ENCODE results near the gene CREB5.
"Not testable (repeated sequence)": the region's sequence is repeated elsewhere in the genome, so short reads cannot be mapped to it uniquely, and the experiment has no call there.

The CREB5 gene

GRCh38 chr7:28392289-28392688 is 20.0 kb upstream of the CREB5 start:
- Histone ChIP-seq H3K27ac (no peak overlapping the region), H3K4me2 (ENCODE audit: low read length) (no peak overlapping the region), H3K4me3 (ENCODE audit: low read depth, low read length) (no peak overlapping the region), H3K27me3 (ENCODE audit: control insufficient read depth, insufficient read depth, low read length) (no peaks in the 10 kb centered on the region), H3K36me3 (ENCODE audit: control insufficient read depth, insufficient read depth, low read length) (no peaks in the 10 kb centered on the region), H3K4me1 (no peaks in the 10 kb centered on the region), H3K9ac (no peak overlapping the region), H3K79me2 (no peaks in the 10 kb centered on the region), H2AFZ (no peak overlapping the region), H3K9me3 (ENCODE audit: control insufficient read depth, low read length) (no peaks in the 10 kb centered on the region)
- TF ChIP-seq CTCF (IDR thresholded peaks at IDR 0.05), result no peak

GRCh38 chr7:28395404-28395803 is 16.9 kb upstream of the CREB5 start:
- Histone ChIP-seq H3K79me2 (no peaks in the 10 kb centered on the region), H3K4me1 (no peaks in the 10 kb centered on the region), H3K27me3 (ENCODE audit: control insufficient read depth, insufficient read depth, low read length) (no peaks in the 10 kb centered on the region), H3K9me3 (ENCODE audit: control insufficient read depth, low read length) (no peaks in the 10 kb centered on the region), H2AFZ (no peak overlapping the region), H3K27ac (no peak overlapping the region), H3K9ac (no peak overlapping the region), H3K4me2 (ENCODE audit: low read length) (no peak overlapping the region), H3K4me3 (ENCODE audit: low read depth, low read length) (no peak overlapping the region), H3K36me3 (ENCODE audit: control insufficient read depth, insufficient read depth, low read length) (no peaks in the 10 kb centered on the region)
- no peak for TF ChIP-seq CTCF (IDR thresholded peaks at IDR 0.05)

GRCh38 chr7:28395831-28396230 is 16.5 kb upstream of the CREB5 start:
- TF ChIP-seq CTCF (IDR thresholded peaks at IDR 0.05), result no peak
- no peaks in the 10 kb centered on the region for H3K79me2 ChIP-seq
- no peak overlapping the region for H3K4me3 ChIP-seq (ENCODE audit: low read depth, low read length)
- no peak overlapping the region for H2AFZ ChIP-seq
- no peaks in the 10 kb centered on the region for H3K36me3 ChIP-seq (ENCODE audit: control insufficient read depth, insufficient read depth, low read length)
- no peaks in the 10 kb centered on the region for H3K4me1 ChIP-seq
- no peak overlapping the region for H3K4me2 ChIP-seq (ENCODE audit: low read length)
- no peak overlapping the region for H3K27ac ChIP-seq
- H3K9ac ChIP-seq, result no peak overlapping the region
- no peaks in the 10 kb centered on the region for H3K9me3 ChIP-seq (ENCODE audit: control insufficient read depth, low read length)
- no peaks in the 10 kb centered on the region for H3K27me3 ChIP-seq (ENCODE audit: control insufficient read depth, insufficient read depth, low read length)

GRCh38 chr7:28397141-28397540 is 15.2 kb upstream of the CREB5 start:
- H3K27me3 ChIP-seq (ENCODE audit: control insufficient read depth, insufficient read depth, low read length), result no peaks in the 10 kb centered on the region
- H3K4me2 ChIP-seq (ENCODE audit: low read length), result no peak overlapping the region
- H3K4me3 ChIP-seq (ENCODE audit: low read depth, low read length), result no peak overlapping the region
- no peaks in the 10 kb centered on the region for H3K36me3 ChIP-seq (ENCODE audit: control insufficient read depth, insufficient read depth, low read length)
- no peaks in the 10 kb centered on the region for H3K4me1 ChIP-seq
- no peaks in the 10 kb centered on the region for H3K79me2 ChIP-seq
- TF ChIP-seq CTCF (IDR thresholded peaks at IDR 0.05), result no peak
- H3K27ac ChIP-seq, result no peak overlapping the region
- H3K9me3 ChIP-seq (ENCODE audit: control insufficient read depth, low read length), result no peaks in the 10 kb centered on the region
- no peak overlapping the region for H2AFZ ChIP-seq
- H3K9ac ChIP-seq, result no peak overlapping the region

- no peaks in the 10 kb centered on the region for H3K9me3 ChIP-seq (ENCODE audit: control insufficient read depth, low read length)
- no peaks in the 10 kb centered on the region for H3K79me2 ChIP-seq
- H3K4me2 ChIP-seq (ENCODE audit: low read length), result no peak overlapping the region
- no peaks in the 10 kb centered on the region for H3K36me3 ChIP-seq (ENCODE audit: control insufficient read depth, insufficient read depth, low read length)
- H3K4me1 ChIP-seq, result no peaks in the 10 kb centered on the region
- H3K4me3 ChIP-seq (ENCODE audit: low read depth, low read length), result no peak overlapping the region
- no peaks in the 10 kb centered on the region for H3K27me3 ChIP-seq (ENCODE audit: control insufficient read depth, insufficient read depth, low read length)
- H3K9ac ChIP-seq, result no peak overlapping the region
- H2AFZ ChIP-seq, result no peak overlapping the region
- H3K27ac ChIP-seq, result no peak overlapping the region
- no peak for TF ChIP-seq CTCF (IDR thresholded peaks at IDR 0.05)
Observed at GRCh38 chr7:28400838-28401360, 11.4 kb upstream of the CREB5 start.

GRCh38 chr7:28401567-28401966 is 10.8 kb upstream of the CREB5 start:
- H3K27me3 ChIP-seq (ENCODE audit: control insufficient read depth, insufficient read depth, low read length); H3K4me3 ChIP-seq (ENCODE audit: low read depth, low read length); H3K36me3 ChIP-seq (ENCODE audit: control insufficient read depth, insufficient read depth, low read length); H3K9ac ChIP-seq; H3K79me2 ChIP-seq; H3K4me2 ChIP-seq (ENCODE audit: low read length); H3K27ac ChIP-seq; H3K4me1 ChIP-seq; H3K9me3 ChIP-seq (ENCODE audit: control insufficient read depth, low read length); H2AFZ ChIP-seq: not testable (repeated sequence)
